Measurements from ENCODE around the gene JHY.

JHY gene

GRCh38 chr11:122900587-122901202 is 18.1 kb downstream of the JHY start:
- DNase-seq (ENCODE audit: extremely low read depth, insufficient read length), result no peak
- Histone ChIP-seq H3K36me3 (ENCODE audit: control insufficient read depth, insufficient read depth, low read length) (no peaks in the 10 kb centered on the region), H3K4me3 (replicated peaks; ENCODE audit: low read depth, low read length) (no peak overlapping the region), H3K27me3 (replicated peaks; ENCODE audit: control insufficient read depth, insufficient read depth, low read length) (no peaks in the 10 kb centered on the region)
- TF ChIP-seq CTCF (IDR thresholded peaks at IDR 0.05; ENCODE audit: insufficient read depth, low read length, poor library complexity, severe bottlenecking), result no peak

- TF ChIP-seq CTCF (IDR thresholded peaks at IDR 0.05; ENCODE audit: insufficient read depth, low read length, poor library complexity, severe bottlenecking), result no peak
- Histone ChIP-seq H3K27me3 (replicated peaks; ENCODE audit: control insufficient read depth, insufficient read depth, low read length) (no peaks in the 10 kb centered on the region), H3K36me3 (ENCODE audit: control insufficient read depth, insufficient read depth, low read length) (no peaks in the 10 kb centered on the region), H3K4me3 (replicated peaks; ENCODE audit: low read depth, low read length) (no peak overlapping the region)
- no peak for DNase-seq (ENCODE audit: extremely low read depth, insufficient read length)
These were observed 20.4 kb downstream of the JHY start for GRCh38 chr11:122902951-122903350.

- no peak for DNase-seq (ENCODE audit: extremely low read depth, insufficient read length)
- TF ChIP-seq CTCF (IDR thresholded peaks at IDR 0.05; ENCODE audit: insufficient read depth, low read length, poor library complexity, severe bottlenecking), result peak; percentile 17
These were observed 28.2 kb downstream of the JHY start for GRCh38 chr11:122910775-122911174.

GRCh38 chr11:122917311-122917710 is 34.8 kb downstream of the JHY start:
- H3K36me3 ChIP-seq (ENCODE audit: control insufficient read depth, insufficient read depth, low read length), result no peaks in the 10 kb centered on the region
- DNase-seq (ENCODE audit: extremely low read depth, insufficient read length), result no peak
- no peak for TF ChIP-seq CTCF (IDR thresholded peaks at IDR 0.05; ENCODE audit: insufficient read depth, low read length, poor library complexity, severe bottlenecking)

More at GRCh38 chr11:122910775-122911174, 28.2 kb downstream of the JHY start:
- no peaks in the 10 kb centered on the region for H3K27me3 ChIP-seq (replicated peaks; ENCODE audit: control insufficient read depth, insufficient read depth, low read length)
- H3K4me3 ChIP-seq (replicated peaks; ENCODE audit: low read depth, low read length), result no peak overlapping the region
- no peaks in the 10 kb centered on the region for H3K36me3 ChIP-seq (ENCODE audit: control insufficient read depth, insufficient read depth, low read length)

GRCh38 chr11:122918734-122919133 is 36.2 kb downstream of the JHY start:
- no peak for TF ChIP-seq CTCF (IDR thresholded peaks at IDR 0.05; ENCODE audit: insufficient read depth, low read length, poor library complexity, severe bottlenecking)
- no peak overlapping the region for H3K4me3 ChIP-seq (replicated peaks; ENCODE audit: low read depth, low read length)
- DNase-seq (ENCODE audit: extremely low read depth, insufficient read length), result no peak
- no peaks in the 10 kb centered on the region for H3K27me3 ChIP-seq (replicated peaks; ENCODE audit: control insufficient read depth, insufficient read depth, low read length)
- H3K36me3 ChIP-seq (ENCODE audit: control insufficient read depth, insufficient read depth, low read length), result no peaks in the 10 kb centered on the region

More at GRCh38 chr11:122917311-122917710, 34.8 kb downstream of the JHY start:
- H3K27me3 ChIP-seq (replicated peaks; ENCODE audit: control insufficient read depth, insufficient read depth, low read length), result no peaks in the 10 kb centered on the region
- H3K4me3 ChIP-seq (replicated peaks; ENCODE audit: low read depth, low read length), result no peak overlapping the region

- Histone ChIP-seq H3K4me3 (replicated peaks; ENCODE audit: low read depth, low read length) (no peak overlapping the region), H3K27me3 (replicated peaks; ENCODE audit: control insufficient read depth, insufficient read depth, low read length) (no peaks in the 10 kb centered on the region)
These were observed 38.0 kb downstream of the JHY start for GRCh38 chr11:122920579-122920978.

More at GRCh38 chr11:122920579-122920978, 38.0 kb downstream of the JHY start:
- TF ChIP-seq CTCF (IDR thresholded peaks at IDR 0.05; ENCODE audit: insufficient read depth, low read length, poor library complexity, severe bottlenecking), result no peak
- DNase-seq (ENCODE audit: extremely low read depth, insufficient read length), result no peak
- H3K36me3 ChIP-seq (ENCODE audit: control insufficient read depth, insufficient read depth, low read length), result no peaks in the 10 kb centered on the region

Data from GM06990 (cell line).